ENCODE measurements around the gene KRT17. TPM values are rescaled to one million over a fixed set of nuclear protein-coding genes. Genes with fewer than 3 reads are reported as not detected.
"Not testable (repeated sequence)": the region's sequence is repeated elsewhere in the genome, so short reads cannot be mapped to it uniquely, and the experiment has no call there.

KRT17 gene
- polyA plus RNA-seq, 1 donor (not counting 4 experiments of a cell fraction or from before 2014, with no cell fraction given) = 8,666 TPM

GRCh38 chr17:41610965-41611640, 13.3 kb downstream of the KRT17 start:
- FAIRE-seq (no peak), DNase-seq (ENCODE audit: low read depth, low spot score) (no peak)
- Histone ChIP-seq H3K27ac (ENCODE audit: control insufficient read depth, insufficient read depth, low read length) (no peak overlapping the region), H3K36me3 (ENCODE audit: control insufficient read depth in 2 of 2, extremely low read depth in 1 of 2, insufficient read depth in 2 of 2, low read length in 2 of 2) (peaks cover 0 to 4% of the 10 kb centered on the region in 2 experiments), H3K9me3 (ENCODE audit: control insufficient read depth, low read depth, low read length) (no peaks in the 10 kb centered on the region), H3K27me3 (ENCODE audit: control insufficient read depth, extremely low read depth, insufficient read depth, low read length) (no peaks in the 10 kb centered on the region), H3K9ac (ENCODE audit: control insufficient read depth, extremely low read depth, insufficient read depth, low read length) (no peak overlapping the region), H3K9me1 (ENCODE audit: control insufficient read depth, extremely low read depth, insufficient read depth, low read length) (no peaks in the 10 kb centered on the region), H3K4me2 (ENCODE audit: control insufficient read depth, extremely low read depth, insufficient read depth, low read depth, low read length) (no peak overlapping the region), H3K4me1 (ENCODE audit: control insufficient read depth, extremely low read depth, insufficient read depth, low read length) (peaks cover 33% of the 10 kb centered on the region), H3K79me2 (ENCODE audit: control insufficient read depth, insufficient read depth, low read length) (no peaks in the 10 kb centered on the region), H2AFZ (ENCODE audit: control insufficient read depth, low read length) (no peak overlapping the region), H4K20me1 (ENCODE audit: control insufficient read depth, extremely low read depth, insufficient read depth, low read length) (no peaks in the 10 kb centered on the region), H3K4me3 (ENCODE audit: control insufficient read depth in 2 of 3, extremely low read depth in 1 of 3, insufficient read depth in 2 of 3, low read depth in 1 of 3, low read length in 3 of 3) (peak overlapping the region in 1 of 3 experiments; percentile 37)
- no peak for TF ChIP-seq EZH2 (IDR thresholded peaks at IDR 0.05; ENCODE audit: low read length)
- no peak for TF ChIP-seq CTCF (optimal IDR thresholded peaks at IDR 0.05 in 1 of 3, IDR thresholded peaks at IDR 0.05 in 1 of 3, conservative IDR thresholded peaks at IDR 0.05 in 1 of 3; ENCODE audit: extremely low read depth in 1 of 3, insufficient read depth in 2 of 3, low read length in 3 of 3)
- dilution Hi-C loops (cut with MboI; ENCODE audit: extremely low pct_ligation_motif_present, low sequenced_read_pairs) = no loop called here

GRCh38 chr17:41610061-41610517, 14.3 kb downstream of the KRT17 start:
- H3K36me3 ChIP-seq (ENCODE audit: control insufficient read depth in 2 of 2, extremely low read depth in 1 of 2, insufficient read depth in 2 of 2, low read length in 2 of 2); dilution Hi-C loops (cut with MboI; ENCODE audit: extremely low pct_ligation_motif_present, low sequenced_read_pairs); H3K79me2 ChIP-seq (ENCODE audit: control insufficient read depth, insufficient read depth, low read length); FAIRE-seq; DNase-seq (ENCODE audit: low read depth, low spot score); H3K9ac ChIP-seq (ENCODE audit: control insufficient read depth, extremely low read depth, insufficient read depth, low read length); H2AFZ ChIP-seq (ENCODE audit: control insufficient read depth, low read length); H3K4me2 ChIP-seq (ENCODE audit: control insufficient read depth, extremely low read depth, insufficient read depth, low read depth, low read length); H3K27ac ChIP-seq (ENCODE audit: control insufficient read depth, insufficient read depth, low read length); H4K20me1 ChIP-seq (ENCODE audit: control insufficient read depth, extremely low read depth, insufficient read depth, low read length); H3K9me3 ChIP-seq (ENCODE audit: control insufficient read depth, low read depth, low read length); H3K27me3 ChIP-seq (ENCODE audit: control insufficient read depth, extremely low read depth, insufficient read depth, low read length); H3K9me1 ChIP-seq (ENCODE audit: control insufficient read depth, extremely low read depth, insufficient read depth, low read length); H3K4me3 ChIP-seq (ENCODE audit: control insufficient read depth in 2 of 3, extremely low read depth in 1 of 3, insufficient read depth in 2 of 3, low read depth in 1 of 3, low read length in 3 of 3): not testable (repeated sequence)
- H3K4me1 ChIP-seq (ENCODE audit: control insufficient read depth, extremely low read depth, insufficient read depth, low read length) = peaks cover 23% of the 10 kb centered on the region

- H3K27ac ChIP-seq (ENCODE audit: control insufficient read depth, insufficient read depth, low read length); H3K9me3 ChIP-seq (ENCODE audit: control insufficient read depth, low read depth, low read length); dilution Hi-C loops (cut with MboI; ENCODE audit: extremely low pct_ligation_motif_present, low sequenced_read_pairs); H3K9me1 ChIP-seq (ENCODE audit: control insufficient read depth, extremely low read depth, insufficient read depth, low read length); H2AFZ ChIP-seq (ENCODE audit: control insufficient read depth, low read length); H3K4me1 ChIP-seq (ENCODE audit: control insufficient read depth, extremely low read depth, insufficient read depth, low read length); H3K4me2 ChIP-seq (ENCODE audit: control insufficient read depth, extremely low read depth, insufficient read depth, low read depth, low read length); H3K36me3 ChIP-seq (ENCODE audit: control insufficient read depth in 2 of 2, extremely low read depth in 1 of 2, insufficient read depth in 2 of 2, low read length in 2 of 2); FAIRE-seq; H3K4me3 ChIP-seq (ENCODE audit: control insufficient read depth in 2 of 3, extremely low read depth in 1 of 3, insufficient read depth in 2 of 3, low read depth in 1 of 3, low read length in 3 of 3); H3K27me3 ChIP-seq (ENCODE audit: control insufficient read depth, extremely low read depth, insufficient read depth, low read length); H3K9ac ChIP-seq (ENCODE audit: control insufficient read depth, extremely low read depth, insufficient read depth, low read length); H4K20me1 ChIP-seq (ENCODE audit: control insufficient read depth, extremely low read depth, insufficient read depth, low read length); H3K79me2 ChIP-seq (ENCODE audit: control insufficient read depth, insufficient read depth, low read length); DNase-seq (ENCODE audit: low read depth, low spot score): not testable (repeated sequence)
These were observed 17.4 kb downstream of the KRT17 start for GRCh38 chr17:41606930-41607329.

All from keratinocyte (primary cell).